AG10803 (cell line): Measurements from ENCODE around the gene CELA3A.
"Not testable (repeated sequence)": the region's sequence is repeated elsewhere in the genome, so short reads cannot be mapped to it uniquely, and the experiment has no call there.

Experiments used
- DNase-seq: peaks from one replicate; pipeline ENCODE4 v3.0.0; 2010; ENCODE audit warnings: low read depth
- H3K4me3 ChIP-seq: 2 replicates; pipeline ENCODE4 v1.5.1; 2011; ENCODE audit warnings: mild to moderate bottlenecking, low read length, control low read depth
- TF ChIP-seq, protein P1 (sequence below): conservative IDR thresholded peaks from 2 replicates; pipeline ENCODE4 v1.5.1; 2011; ENCODE audit warnings: mild to moderate bottlenecking, low read length, control low read depth, inconsistent platforms

Gene CELA3A

DNA sequence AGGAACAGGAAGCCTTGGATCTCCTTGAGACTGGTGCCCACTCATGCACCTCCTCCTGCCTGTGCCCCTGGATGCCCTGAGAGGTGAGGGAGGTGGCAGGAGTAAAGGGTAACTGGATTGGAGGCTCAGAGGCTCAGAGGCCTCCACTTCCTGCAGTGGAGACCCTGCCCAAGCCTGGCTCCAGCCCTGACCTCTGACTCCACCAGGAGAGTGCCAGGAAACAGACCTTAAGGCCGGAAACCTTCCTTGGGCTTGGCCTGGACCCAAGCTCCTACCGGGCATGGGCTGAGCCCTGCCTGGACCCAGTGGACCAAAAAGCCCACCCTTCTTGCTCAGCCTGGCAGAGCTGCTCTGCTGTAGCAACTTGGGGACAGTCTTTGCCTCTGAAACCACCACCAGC, 39.7 kb upstream of the CELA3A start:
- TF ChIP-seq, protein P1, sequence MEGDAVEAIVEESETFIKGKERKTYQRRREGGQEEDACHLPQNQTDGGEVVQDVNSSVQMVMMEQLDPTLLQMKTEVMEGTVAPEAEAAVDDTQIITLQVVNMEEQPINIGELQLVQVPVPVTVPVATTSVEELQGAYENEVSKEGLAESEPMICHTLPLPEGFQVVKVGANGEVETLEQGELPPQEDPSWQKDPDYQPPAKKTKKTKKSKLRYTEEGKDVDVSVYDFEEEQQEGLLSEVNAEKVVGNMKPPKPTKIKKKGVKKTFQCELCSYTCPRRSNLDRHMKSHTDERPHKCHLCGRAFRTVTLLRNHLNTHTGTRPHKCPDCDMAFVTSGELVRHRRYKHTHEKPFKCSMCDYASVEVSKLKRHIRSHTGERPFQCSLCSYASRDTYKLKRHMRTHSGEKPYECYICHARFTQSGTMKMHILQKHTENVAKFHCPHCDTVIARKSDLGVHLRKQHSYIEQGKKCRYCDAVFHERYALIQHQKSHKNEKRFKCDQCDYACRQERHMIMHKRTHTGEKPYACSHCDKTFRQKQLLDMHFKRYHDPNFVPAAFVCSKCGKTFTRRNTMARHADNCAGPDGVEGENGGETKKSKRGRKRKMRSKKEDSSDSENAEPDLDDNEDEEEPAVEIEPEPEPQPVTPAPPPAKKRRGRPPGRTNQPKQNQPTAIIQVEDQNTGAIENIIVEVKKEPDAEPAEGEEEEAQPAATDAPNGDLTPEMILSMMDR, result no peak
- DNase-seq, result no peak
- H3K4me3 ChIP-seq, result no peak overlapping the region

DNA sequence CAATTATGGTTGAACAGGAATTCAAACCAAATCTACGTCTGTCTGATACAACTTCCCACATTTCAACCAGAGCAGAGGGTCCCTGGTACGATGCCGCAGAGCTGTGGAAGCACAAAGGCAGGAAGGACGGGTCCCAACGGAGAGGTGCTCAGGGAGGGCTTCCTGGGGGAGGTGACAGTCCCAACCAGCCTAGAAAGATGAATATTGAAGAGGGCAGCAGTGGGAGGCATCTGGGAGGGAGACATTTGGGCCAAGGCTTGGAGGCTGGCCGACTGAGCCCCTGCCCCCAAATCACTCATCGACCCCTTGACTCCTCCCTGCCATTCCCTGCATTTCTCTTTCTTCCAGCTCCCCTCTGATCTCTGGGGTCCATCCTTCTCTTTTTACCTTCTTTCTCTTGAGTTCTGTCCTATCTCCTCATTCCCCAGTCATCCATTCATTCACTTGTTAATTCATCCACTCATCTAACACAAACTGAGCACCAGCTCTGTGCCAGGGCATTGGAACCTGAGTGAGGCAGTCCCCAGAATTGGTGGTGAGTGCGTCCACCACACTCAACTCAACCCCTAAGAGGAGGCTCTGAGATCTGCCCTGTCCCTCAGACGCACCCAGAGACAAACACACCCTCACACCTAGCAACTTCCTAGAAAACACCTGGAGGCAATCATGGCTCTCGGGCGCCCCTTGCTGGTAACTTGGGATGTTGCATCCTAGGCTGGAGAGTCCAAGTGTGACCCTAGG, 37.8 kb upstream of the CELA3A start:
- no peak overlapping the region for H3K4me3 ChIP-seq

DNA sequence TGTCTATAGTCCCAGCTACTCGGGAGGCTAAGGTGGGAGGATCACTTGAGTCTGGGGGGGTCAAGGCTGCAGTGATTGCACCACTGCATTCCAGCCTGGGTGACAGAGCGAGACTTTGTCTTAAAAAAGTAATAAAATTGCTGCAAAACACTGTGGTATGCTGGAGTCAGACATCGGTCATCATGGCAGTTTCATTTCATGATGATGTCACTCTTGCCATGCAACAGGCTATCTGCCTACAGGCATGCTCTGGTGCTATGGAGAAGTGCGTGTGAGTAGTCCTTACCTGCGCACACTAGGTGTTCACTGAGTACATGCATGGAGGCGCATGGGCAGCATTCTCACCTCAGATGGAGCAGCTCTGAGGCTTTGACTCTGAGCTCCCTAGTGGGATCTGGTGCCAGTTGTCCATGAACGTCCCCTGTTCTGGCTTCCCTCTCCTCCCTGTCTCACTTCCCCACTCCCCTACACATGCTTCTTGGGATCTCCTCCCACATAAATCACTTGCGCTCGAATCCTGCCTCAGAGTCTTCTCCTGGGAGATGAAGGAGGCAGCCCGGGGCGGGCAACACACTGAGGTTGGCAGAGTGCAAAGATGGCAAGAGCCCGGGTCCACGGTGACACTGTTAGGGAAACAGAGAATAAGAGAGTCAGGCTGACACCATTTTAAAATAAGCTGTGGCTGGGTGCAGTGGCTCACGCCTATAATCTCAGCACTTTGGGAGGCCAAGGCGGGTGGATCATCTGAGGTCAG, 35.0 kb upstream of the CELA3A start:
- TF ChIP-seq, protein P1, result no peak
- no peak overlapping the region for H3K4me3 ChIP-seq
- DNase-seq, result peak; percentile 70

More for the DNA sequence above, 37.8 kb upstream of the CELA3A start:
- TF ChIP-seq, protein P1, result peak; percentile 94
- DNase-seq, result peak; percentile 54

DNA sequence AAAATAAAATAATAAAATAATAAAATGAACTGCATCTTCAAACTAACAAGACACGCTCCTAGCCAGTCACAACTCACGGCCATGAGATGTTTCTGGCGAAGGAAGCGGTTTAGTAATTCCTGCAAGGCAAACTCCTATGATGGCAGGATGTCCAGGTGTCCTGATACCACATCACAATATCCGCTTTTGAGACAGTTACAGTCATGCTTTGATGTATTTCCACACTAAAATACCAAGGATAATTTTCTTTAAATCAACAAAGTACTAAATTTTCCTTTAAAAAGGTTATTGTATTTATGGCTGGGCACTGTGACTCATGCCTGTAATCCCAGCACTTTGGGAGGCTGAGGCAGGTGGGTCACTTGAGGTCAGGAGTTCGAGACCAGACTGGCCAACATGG, 34.2 kb upstream of the CELA3A start:
- H3K4me3 ChIP-seq, DNase-seq: not testable (repeated sequence)

DNA sequence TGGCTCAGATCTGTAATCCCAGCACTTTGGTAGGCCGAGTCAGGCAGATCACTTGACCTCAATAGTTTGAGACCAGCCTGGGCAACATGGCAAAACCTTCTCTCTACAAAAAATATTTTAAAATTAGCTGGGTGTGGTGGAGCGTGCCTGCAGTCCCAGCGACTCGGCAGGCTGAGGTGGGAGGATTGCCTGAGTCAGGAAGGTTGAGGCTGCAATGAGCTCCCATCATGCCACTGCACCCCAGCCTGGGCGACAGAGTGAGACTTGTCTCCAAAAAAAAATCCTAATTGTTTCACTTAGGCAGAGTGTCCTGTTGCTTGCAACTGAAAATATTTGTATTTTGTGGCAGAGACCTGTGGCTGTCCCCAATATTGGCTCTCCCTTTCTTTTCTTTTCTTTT, 32.4 kb upstream of the CELA3A start:
- not testable (repeated sequence) for DNase-seq, H3K4me3 ChIP-seq

DNA sequence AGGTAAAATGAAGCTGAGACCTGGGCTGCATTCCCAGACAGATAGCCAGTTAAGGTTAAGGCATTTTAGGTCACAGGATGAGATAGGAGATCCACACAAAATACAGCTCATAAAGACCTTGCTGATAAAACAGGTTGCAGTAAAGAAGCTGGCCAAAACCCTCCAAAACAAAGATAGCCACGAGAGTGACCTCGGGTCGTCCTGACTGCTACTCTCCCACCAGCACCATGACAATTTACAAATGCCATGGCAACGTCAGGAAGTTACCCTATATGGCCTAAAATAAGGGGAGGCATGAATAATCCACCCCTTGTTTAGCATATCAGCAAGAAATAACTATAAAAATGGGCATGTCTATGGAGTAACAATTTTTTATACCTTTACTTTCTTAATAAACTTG, 30.9 kb upstream of the CELA3A start:
- H3K4me3 ChIP-seq, DNase-seq: not testable (repeated sequence)

DNA sequence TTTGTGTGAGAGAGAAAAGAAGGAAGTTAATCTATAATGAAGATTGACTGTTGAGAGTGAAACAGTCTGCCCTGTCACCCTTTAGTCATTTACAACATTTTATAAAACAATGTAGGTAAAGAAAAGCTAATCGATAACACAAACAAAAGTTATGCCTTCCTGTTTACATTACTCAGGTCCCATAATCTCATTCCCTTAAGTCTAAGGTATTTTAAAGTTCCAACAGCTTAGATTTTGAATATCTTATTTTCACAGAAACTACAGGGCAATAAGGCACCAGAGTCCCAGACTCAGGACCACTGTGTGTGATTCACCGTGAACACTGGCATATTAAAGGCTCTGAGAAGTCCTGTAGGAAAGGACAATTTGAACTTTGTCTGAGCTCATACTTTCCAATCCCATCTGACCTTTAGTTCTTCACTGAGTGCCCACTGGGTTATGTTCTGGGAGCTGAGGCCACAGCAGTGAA, 28.4 kb upstream of the CELA3A start:
- not testable (repeated sequence) for H3K4me3 ChIP-seq, DNase-seq

DNA sequence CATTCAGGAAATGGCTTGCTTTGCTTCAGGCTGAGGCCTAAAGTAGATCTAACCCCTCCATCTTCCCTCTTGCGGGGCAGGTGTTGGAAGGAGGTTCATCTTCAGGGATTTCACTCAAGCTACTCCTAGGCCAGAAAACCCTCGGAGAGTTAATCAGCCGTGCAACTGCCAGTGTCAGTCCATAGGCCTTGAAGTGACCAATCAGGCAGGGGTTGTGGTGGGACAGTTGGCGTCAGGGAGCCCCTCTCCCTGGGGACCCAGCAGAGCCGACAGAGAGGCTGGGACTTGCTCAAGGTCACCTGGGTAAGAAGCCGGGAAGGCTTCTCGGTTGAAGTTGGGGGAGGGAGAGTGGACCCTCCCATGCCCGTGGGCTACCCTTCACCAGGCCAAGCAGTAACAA, 27.5 kb upstream of the CELA3A start:
- not testable (repeated sequence) for H3K4me3 ChIP-seq, DNase-seq

DNA sequence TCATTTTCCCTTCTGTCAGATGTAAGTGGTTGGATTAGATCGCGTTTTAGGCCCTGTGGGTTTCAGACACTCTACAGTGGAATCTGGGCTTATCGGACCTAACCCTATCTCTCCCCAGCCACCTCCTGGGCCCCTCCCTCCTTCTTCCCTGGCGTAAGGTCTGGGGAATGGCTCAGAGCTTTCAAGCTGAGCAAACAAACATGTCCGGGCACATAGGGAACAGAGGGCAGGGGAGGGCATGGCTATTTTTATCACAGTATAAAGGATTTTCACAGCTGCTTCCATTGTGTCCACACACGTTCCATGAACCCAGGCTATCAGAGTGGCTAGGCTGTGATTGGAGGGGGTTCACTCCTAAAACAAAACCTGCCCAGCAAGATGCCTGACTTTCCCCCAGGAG, 26.8 kb upstream of the CELA3A start:
- H3K4me3 ChIP-seq, DNase-seq: not testable (repeated sequence)

DNA sequence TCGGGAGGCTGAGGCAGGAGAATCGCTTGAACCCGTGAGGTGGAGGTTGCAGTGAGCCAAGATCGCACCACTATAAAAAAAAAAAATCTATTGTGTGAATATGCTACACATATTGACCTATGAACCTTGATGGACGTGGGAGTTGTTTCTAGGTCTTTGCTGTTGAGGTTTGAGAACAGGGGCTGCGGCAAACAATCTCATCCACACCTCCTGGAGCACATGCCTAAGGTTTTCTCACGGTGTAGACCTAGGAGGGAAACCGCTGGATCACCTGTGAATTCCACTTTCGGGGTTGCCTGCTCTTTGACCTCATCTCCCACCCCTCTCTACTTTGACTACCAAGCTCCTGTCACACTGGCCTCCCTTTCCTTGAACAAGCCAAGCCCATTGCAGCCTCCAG, 26.2 kb upstream of the CELA3A start:
- not testable (repeated sequence) for DNase-seq, H3K4me3 ChIP-seq

DNA sequence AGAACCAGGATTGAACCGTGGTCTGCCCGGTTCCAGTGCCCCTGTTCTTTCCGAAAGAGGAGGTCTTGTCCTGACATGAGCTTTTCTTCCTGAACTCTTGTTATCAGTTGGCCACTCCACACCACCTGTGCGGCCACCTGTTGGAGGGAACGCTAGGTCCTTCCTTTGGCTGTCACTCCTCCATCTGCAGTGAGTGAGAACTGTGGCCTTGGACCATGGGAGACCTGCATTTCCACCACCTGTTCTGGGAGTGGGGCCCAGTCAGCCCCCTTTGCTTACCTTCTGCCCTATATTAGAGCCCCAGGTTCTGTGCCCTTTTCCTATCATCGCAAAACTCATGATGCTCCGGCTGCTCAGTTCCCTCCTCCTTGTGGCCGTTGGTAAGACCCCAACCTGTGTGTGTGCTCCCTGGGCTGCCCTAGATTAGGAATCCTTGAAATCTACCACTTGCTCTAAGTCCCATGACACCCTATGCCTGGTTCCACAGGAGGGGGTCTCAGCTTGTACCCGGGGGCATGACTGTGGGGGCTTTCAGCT, 24.7 kb upstream of the CELA3A start, which contains the start of gene CELA3B:
Gene CELA3B (plus strand): TSS at position 320 of the 537 bp plus-strand sequence. CDS start 18 bp downstream, at position 338.
- not testable (repeated sequence) for H3K4me3 ChIP-seq, DNase-seq

DNA sequence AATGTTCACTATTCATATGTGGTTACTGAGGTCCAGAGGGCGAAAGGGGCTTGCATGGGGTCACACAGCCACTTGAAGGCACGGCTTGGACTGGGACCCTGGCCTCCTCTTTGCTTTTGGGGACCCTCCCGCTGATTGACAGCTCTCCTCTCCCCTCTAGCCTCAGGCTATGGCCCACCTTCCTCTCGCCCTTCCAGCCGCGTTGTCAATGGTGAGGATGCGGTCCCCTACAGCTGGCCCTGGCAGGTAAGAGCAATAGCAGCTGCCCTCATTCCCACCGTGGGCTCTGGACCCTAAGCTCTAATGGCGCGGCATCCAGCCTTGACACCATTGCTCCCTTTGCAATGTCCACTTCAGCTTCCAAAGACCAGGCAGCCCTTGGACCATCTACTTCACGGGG, 23.2 kb upstream of the CELA3A start:
- not testable (repeated sequence) for DNase-seq, H3K4me3 ChIP-seq

DNA sequence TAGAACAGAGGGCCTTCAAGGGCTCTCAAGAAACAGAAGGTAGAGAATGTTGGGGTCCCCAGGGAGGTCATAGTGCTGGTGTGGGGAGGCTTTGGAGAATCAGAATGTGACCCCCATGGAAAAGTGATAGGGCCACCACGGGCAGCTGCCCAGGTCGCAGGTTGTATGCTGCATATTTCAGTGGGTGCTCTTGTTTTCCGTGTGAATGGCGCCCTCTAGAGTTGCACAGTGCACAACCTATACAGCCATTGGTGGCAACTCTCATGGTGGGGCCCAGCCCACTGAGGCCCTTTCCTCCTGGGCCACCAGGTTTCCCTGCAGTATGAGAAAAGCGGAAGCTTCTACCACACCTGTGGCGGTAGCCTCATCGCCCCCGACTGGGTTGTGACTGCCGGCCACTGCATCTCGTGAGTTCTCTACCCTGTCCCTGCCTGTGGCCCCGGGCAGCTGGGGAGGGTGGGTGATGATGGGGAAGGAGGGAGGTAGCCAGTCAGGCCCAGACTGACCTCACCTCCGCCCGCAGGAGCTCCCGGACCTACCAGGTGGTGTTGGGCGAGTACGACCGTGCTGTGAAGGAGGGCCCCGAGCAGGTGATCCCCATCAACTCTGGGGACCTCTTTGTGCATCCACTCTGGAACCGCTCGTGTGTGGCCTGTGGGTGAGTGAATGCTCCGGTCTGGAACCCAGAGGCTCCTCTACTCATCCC, 20.8 kb upstream of the CELA3A start:
- H3K4me3 ChIP-seq, DNase-seq: not testable (repeated sequence)

DNA sequence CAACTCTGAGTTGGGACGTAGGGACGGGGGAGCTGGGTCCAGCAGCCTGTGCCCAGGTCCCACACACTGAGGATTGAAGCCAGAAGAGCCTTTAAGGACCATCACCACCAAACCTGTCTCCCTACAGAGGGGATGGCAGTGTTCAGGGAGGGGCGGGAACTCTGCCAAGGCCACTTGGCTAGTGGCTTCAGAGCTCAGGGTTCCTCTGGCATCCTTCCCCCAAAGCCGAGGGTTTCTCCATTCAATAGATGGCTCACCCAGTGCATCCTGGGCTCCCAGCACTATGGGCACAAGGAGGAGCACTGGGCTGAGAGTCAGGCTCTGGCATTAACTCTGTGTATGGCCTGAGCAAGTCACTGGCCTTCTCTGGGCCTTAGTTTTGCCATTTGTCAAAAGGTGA, 20.2 kb upstream of the CELA3A start:
- not testable (repeated sequence) for H3K4me3 ChIP-seq, DNase-seq

DNA sequence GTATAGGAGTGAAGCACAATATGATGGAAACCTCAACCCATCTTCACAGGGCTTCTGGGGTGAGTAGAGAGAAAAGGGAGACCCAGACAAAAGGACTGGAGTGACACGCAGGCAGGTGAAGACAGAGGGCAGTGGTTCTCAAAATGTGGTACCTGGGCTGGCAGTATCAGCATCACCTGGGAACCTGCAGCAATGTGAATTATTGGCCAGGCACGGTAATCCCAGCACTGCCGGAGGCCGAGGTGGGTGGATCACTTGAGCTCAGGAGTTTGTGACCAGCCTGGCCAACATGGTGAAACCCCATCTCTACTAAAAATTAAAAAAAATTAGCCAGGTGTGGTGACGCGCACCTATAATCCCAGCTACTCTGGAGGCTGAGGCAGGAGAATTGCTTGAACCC, 19.3 kb upstream of the CELA3A start:
- DNase-seq, H3K4me3 ChIP-seq: not testable (repeated sequence)
